HCT116 (cell line): Measurements from ENCODE around the gene TAF1L. TPM values are rescaled to one million over a fixed set of nuclear protein-coding genes. Genes with fewer than 3 reads are reported as not detected.

Experiments used
- ATAC-seq: fragments of 200-7000 bp; cut with Tn5 transposase; 2 replicates; pipeline ENCODE4 v1.9.1; 2020; ENCODE audit warnings: mild to moderate bottlenecking, moderate library complexity
- BruUV-seq: library from RNA; stranded (reverse); fragments of 400-500 nt; replicated peaks from 2 replicates; lab custom pipeline; 2021; lab: Mats Ljungman, UMichigan
- CTCF ChIA-PET: fragments of 300-600 bp; sonication (Branson Sonifier 250); formaldehyde crosslinking; loops from one replicate; lab custom pipeline; 2021; ENCODE audit warnings: antibody characterized with exemption; lab: Charles Lee
- POLR2A ChIA-PET: fragments of 300-600, 350-600 bp; sonication (Branson Sonifier 250); formaldehyde crosslinking; loops from one replicate; lab custom pipeline; 2021; ENCODE audit warnings: antibody characterized with exemption; lab: Charles Lee
- RAD21 ChIA-PET, 2 experiments: fragments of 300-600 bp; sonication (Branson Sonifier 250); formaldehyde crosslinking; loops; one replicate each; lab custom pipeline; 2023; ENCODE audit warnings: low total read pairs in 2 of 2; ENCODE audit not compliant: uncharacterized antibody in 2 of 2, unreplicated experiment in 2 of 2, low non-redundant PET in 1 of 2; lab: Charles Lee
- DNase-seq: peaks from one replicate; pipeline ENCODE4 v3.0.0-alpha.2; 2010; ENCODE audit warnings: low read depth, low spot score
- H2AFZ ChIP-seq: fragments of 200-600 bp; shearing (Covaris generic), sonication (generic); 2 replicates; pipeline ENCODE4 v1.6.1; 2017; ENCODE audit warnings: low read depth, mixed run types, mixed read lengths, antibody characterized with exemption, low read length; ENCODE audit not compliant: poor library complexity, severe bottlenecking
- H3K27ac ChIP-seq: 2 replicates; pipeline ENCODE4 v1.5.1; 2012; ENCODE audit warnings: low read depth, low read length
- H3K27me3 ChIP-seq: fragments of 200-600 bp; sonication (generic); 2 replicates; pipeline ENCODE4 v1.6.1; 2016; ENCODE audit warnings: mixed run types, low read length, mixed read lengths; ENCODE audit not compliant: insufficient read depth
- H3K36me3 ChIP-seq, 2 experiments: fragments of 200-500 bp in 1 of 2; fragments of 200-600 bp in 1 of 2; sonication (Bioruptor generic) in 1 of 2; sonication (generic) in 1 of 2; 2 replicates each; pipeline versions ENCODE4 v1.5.1 to v1.6.1; 2014 to 2016; ENCODE audit warnings: low read length in 2 of 2, inconsistent platforms in 1 of 2, mixed read lengths in 1 of 2, mixed run types in 1 of 2; ENCODE audit not compliant: insufficient read depth in 2 of 2, control insufficient read depth in 1 of 2
- H3K4me1 ChIP-seq, 2 experiments: fragments of 200-600 bp in 1 of 2; sonication (generic) in 1 of 2; 2 replicates each; pipeline versions ENCODE4 v1.5.1 to v1.6.1; 2012 to 2017; ENCODE audit warnings: low read length in 2 of 2, inconsistent platforms in 1 of 2, mild to moderate bottlenecking in 1 of 2, mixed read lengths in 1 of 2, mixed run types in 1 of 2, moderate library complexity in 1 of 2; ENCODE audit not compliant: insufficient read depth in 2 of 2, control insufficient read depth in 1 of 2
- H3K4me2 ChIP-seq: fragments of 200-600 bp; sonication (generic); 2 replicates; pipeline ENCODE4 v1.6.1; 2017; ENCODE audit warnings: mixed run types, low read length, mixed read lengths
- H3K4me3 ChIP-seq, 2 experiments: fragments of 200-600 bp in 1 of 2; sonication (generic) in 1 of 2; replicated peaks in 1 of 2; 2 replicates each; pipeline ENCODE4 v1.5.1; 2011 to 2016; ENCODE audit warnings: low read length in 2 of 2, control low read depth in 1 of 2, low read depth in 1 of 2, mild to moderate bottlenecking in 1 of 2, mixed read lengths in 1 of 2, mixed run types in 1 of 2
- H3K79me2 ChIP-seq: fragments of 200-600 bp; sonication (generic); 2 replicates; pipeline ENCODE4 v1.6.1; 2017; ENCODE audit warnings: mild to moderate bottlenecking, mixed run types, low read length, moderate library complexity, mixed read lengths; ENCODE audit not compliant: insufficient read depth
- H3K9ac ChIP-seq: fragments of 200-600 bp; sonication (generic); 2 replicates; pipeline ENCODE4 v1.6.1; 2016; ENCODE audit warnings: low read length, mixed read lengths
- H3K9me2 ChIP-seq: fragments of 200-600 bp; sonication (generic), shearing (Covaris generic); 2 replicates; pipeline ENCODE4 v1.6.1; 2017; ENCODE audit warnings: mixed run types, mild to moderate bottlenecking, moderate library complexity; ENCODE audit not compliant: insufficient read depth
- H3K9me3 ChIP-seq, 2 experiments: fragments of 200-500 bp in 1 of 2; fragments of 200-600 bp in 1 of 2; sonication (Bioruptor generic) in 1 of 2; sonication (generic) in 1 of 2; 2 replicates each; pipeline ENCODE4 v1.6.1; 2014 to 2017; ENCODE audit warnings: low read length in 2 of 2, mixed read lengths in 2 of 2, inconsistent platforms in 1 of 2, low read depth in 1 of 2, mild to moderate bottlenecking in 1 of 2, mixed run types in 1 of 2, moderate library complexity in 1 of 2; ENCODE audit not compliant: control insufficient read depth in 1 of 2, insufficient read depth in 1 of 2
- H4K20me1 ChIP-seq: fragments of 200-600 bp; sonication (generic), shearing (Covaris generic); 2 replicates; pipeline ENCODE4 v1.6.1; 2017; ENCODE audit warnings: mixed run types, mild to moderate bottlenecking, moderate library complexity; ENCODE audit not compliant: insufficient read depth
- CBX3 ChIP-seq: IDR thresholded peaks from 2 replicates; pipeline ENCODE4 v1.6.1; 2012; ENCODE audit warnings: low read depth
- CEBPB ChIP-seq: IDR thresholded peaks from 2 replicates; pipeline ENCODE4 v1.6.1; 2012; ENCODE audit warnings: low read depth
- CTCF ChIP-seq, 3 experiments: fragments of 200-600 bp in 1 of 3; sonication (generic) in 1 of 3; IDR thresholded peaks in 2 of 3; conservative IDR thresholded peaks in 1 of 3; 2 replicates each; pipeline ENCODE4 v1.5.1; 2012 to 2017; ENCODE audit warnings: low read depth in 2 of 3, low read length in 2 of 3, antibody characterized with exemption in 1 of 3, borderline replicate concordance in 1 of 3, control low read depth in 1 of 3, mild to moderate bottlenecking in 1 of 3, mixed read lengths in 1 of 3, mixed run types in 1 of 3, moderate library complexity in 1 of 3; ENCODE audit not compliant: insufficient read depth in 1 of 3
- EGR1 ChIP-seq: IDR thresholded peaks from 2 replicates; pipeline ENCODE4 v1.6.1; 2012; ENCODE audit warnings: low read depth
- EZH2 ChIP-seq: fragments of 200-600 bp; sonication (generic); IDR thresholded peaks from 2 replicates; pipeline ENCODE4 v1.6.1; 2017; ENCODE audit warnings: antibody characterized with exemption, mixed run types
- JUND ChIP-seq: IDR thresholded peaks from 2 replicates; pipeline ENCODE4 v1.6.1; 2012
- MAX ChIP-seq: IDR thresholded peaks from 2 replicates; pipeline ENCODE4 v1.6.1; 2012
- POLR2A ChIP-seq: IDR thresholded peaks from 2 replicates; pipeline ENCODE4 v1.7.0; 2011; ENCODE audit warnings: borderline replicate concordance; ENCODE audit not compliant: insufficient read depth, insufficient read length; ENCODE audit errors: extremely low read depth
- POLR2AphosphoS5 ChIP-seq: IDR thresholded peaks from 2 replicates; pipeline ENCODE4 v1.6.1; 2011; ENCODE audit warnings: mild to moderate bottlenecking, low read depth, low read length, moderate library complexity
- RAD21 ChIP-seq: IDR thresholded peaks from 2 replicates; pipeline ENCODE4 v1.6.1; 2012; ENCODE audit warnings: low read depth, mild to moderate bottlenecking
- SP1 ChIP-seq: IDR thresholded peaks from 2 replicates; pipeline ENCODE4 v1.6.1; 2012; ENCODE audit warnings: low read depth
- SRF ChIP-seq: IDR thresholded peaks from 2 replicates; pipeline ENCODE4 v1.6.1; 2012; ENCODE audit warnings: low read depth
- ZFX ChIP-seq: fragments of 450-650 bp; IDR thresholded peaks from 2 replicates; pipeline ENCODE4 v1.6.1; 2017
- ZNF274 ChIP-seq: fragments of 200-500 bp; sonication (Bioruptor generic); IDR thresholded peaks from 2 replicates; pipeline ENCODE4 v1.6.1; 2014; ENCODE audit warnings: mild to moderate bottlenecking, low read depth, low read length, inconsistent platforms
- intact Hi-C: fragments of 100-400 bp; cut with micrococcal nuclease; formaldehyde crosslinking; loops from 2 replicates; pipeline ENCODE4 v1.10.0; 2022
- total RNA-seq: library from RNA; stranded (reverse); gene quantifications from one replicate; pipeline ENCODE4 v1.2.1, GENCODE V29; 2021; ENCODE audit not compliant: unreplicated experiment

Gene TAF1L
- total RNA-seq, 1 experiment from 2014 or later: not detected

- no peaks in the 10 kb centered on the region for H3K9me2 ChIP-seq
- no TSS peak for BruUV-seq
- no peaks in the 10 kb centered on the region for H4K20me1 ChIP-seq
- ChIA-PET CTCF (no interaction called here), RAD21 (no interaction called here), POLR2A (no interaction called here)
- H2AFZ ChIP-seq: no peak overlapping the region
- H3K4me1 ChIP-seq: peaks cover 0 to 6% of the 10 kb centered on the region in 2 experiments; a peak in 1 of 4 replicates
- DNase-seq (no peak), ATAC-seq (no peak)
- H3K27ac ChIP-seq: no peak overlapping the region
- no peaks in the 10 kb centered on the region for H3K9me3 ChIP-seq
- no peaks in the 10 kb centered on the region for H3K36me3 ChIP-seq
- H3K4me3 ChIP-seq: no peak overlapping the region
- no peak overlapping the region for H3K4me2 ChIP-seq
- TF ChIP-seq CEBPB (no peak), EZH2 (no peak), JUND (no peak), CTCF (IDR thresholded peaks at IDR 0.05 in 2 of 3, conservative IDR thresholded peaks at IDR 0.05 in 1 of 3; ENCODE audit: borderline replicate concordance in 1 of 3, insufficient read depth in 1 of 3, low read depth in 2 of 3, low read length in 2 of 3) (no peak), CBX3 (no peak)
- no peaks in the 10 kb centered on the region for H3K79me2 ChIP-seq
- H3K9ac ChIP-seq: no peak overlapping the region
- intact Hi-C loops: no loop called here
- no peaks in the 10 kb centered on the region for H3K27me3 ChIP-seq
Observed at GRCh38 chr9:32663741-32664140, 28.3 kb upstream of the TAF1L start.

DNA sequence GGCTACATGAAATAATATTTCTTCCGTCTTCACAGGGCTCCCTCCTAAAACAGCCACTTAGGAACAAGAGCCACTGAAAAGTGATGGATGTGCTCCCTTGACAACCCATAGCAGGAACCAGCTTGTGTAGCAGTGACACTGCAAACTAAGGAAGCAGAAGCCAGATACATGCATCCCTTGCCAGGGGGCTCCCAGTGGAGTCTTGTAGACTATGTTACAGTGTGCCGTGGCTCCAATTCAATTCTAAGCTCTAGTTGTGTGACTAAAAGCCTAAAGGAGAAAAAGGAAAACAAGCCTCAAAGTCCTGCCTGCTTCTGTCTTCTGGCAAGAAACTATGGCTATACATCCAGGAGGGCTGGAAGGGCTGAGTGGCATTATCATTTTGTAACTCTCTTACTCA is 12.2 kb upstream of the TAF1L start:
- POLR2A ChIA-PET: no interaction called here
- no peaks in the 10 kb centered on the region for H3K9me3 ChIP-seq
- no peak overlapping the region for H3K27ac ChIP-seq
- intact Hi-C loops: no loop called here
- no peak for ATAC-seq
- no peak overlapping the region for H3K4me2 ChIP-seq
- no peak overlapping the region for H3K4me3 ChIP-seq
- CTCF ChIA-PET: no interaction called here
- H3K79me2 ChIP-seq: no peaks in the 10 kb centered on the region
- no peaks in the 10 kb centered on the region for H3K36me3 ChIP-seq
- RAD21 ChIA-PET: no interaction called here
- no peaks in the 10 kb centered on the region for H4K20me1 ChIP-seq
- H2AFZ ChIP-seq: no peak overlapping the region
- H3K27me3 ChIP-seq: no peaks in the 10 kb centered on the region
- TF ChIP-seq POLR2A: no peak
- TF ChIP-seq ZNF274: no peak
- no peak for TF ChIP-seq POLR2AphosphoS5
- TF ChIP-seq SRF: no peak
- TF ChIP-seq CBX3: no peak
- no peak for TF ChIP-seq ZFX
- TF ChIP-seq MAX: no peak
- no peak for TF ChIP-seq RAD21
- no peak for TF ChIP-seq CEBPB
- TF ChIP-seq SP1: no peak
- no peak for TF ChIP-seq EGR1
- no peak for TF ChIP-seq CTCF (IDR thresholded peaks at IDR 0.05 in 2 of 3, conservative IDR thresholded peaks at IDR 0.05 in 1 of 3; ENCODE audit: borderline replicate concordance in 1 of 3, insufficient read depth in 1 of 3, low read depth in 2 of 3, low read length in 2 of 3)
- TF ChIP-seq, all 23 proteins: peak for 0
- no peaks in the 10 kb centered on the region; a peak in 1 of 4 replicates for H3K4me1 ChIP-seq
- H3K9me2 ChIP-seq: no peaks in the 10 kb centered on the region
- no peak overlapping the region for H3K9ac ChIP-seq
- no TSS peak for BruUV-seq
- no peak for DNase-seq
